Measurements from ENCODE around the gene CISTR.

DNA sequence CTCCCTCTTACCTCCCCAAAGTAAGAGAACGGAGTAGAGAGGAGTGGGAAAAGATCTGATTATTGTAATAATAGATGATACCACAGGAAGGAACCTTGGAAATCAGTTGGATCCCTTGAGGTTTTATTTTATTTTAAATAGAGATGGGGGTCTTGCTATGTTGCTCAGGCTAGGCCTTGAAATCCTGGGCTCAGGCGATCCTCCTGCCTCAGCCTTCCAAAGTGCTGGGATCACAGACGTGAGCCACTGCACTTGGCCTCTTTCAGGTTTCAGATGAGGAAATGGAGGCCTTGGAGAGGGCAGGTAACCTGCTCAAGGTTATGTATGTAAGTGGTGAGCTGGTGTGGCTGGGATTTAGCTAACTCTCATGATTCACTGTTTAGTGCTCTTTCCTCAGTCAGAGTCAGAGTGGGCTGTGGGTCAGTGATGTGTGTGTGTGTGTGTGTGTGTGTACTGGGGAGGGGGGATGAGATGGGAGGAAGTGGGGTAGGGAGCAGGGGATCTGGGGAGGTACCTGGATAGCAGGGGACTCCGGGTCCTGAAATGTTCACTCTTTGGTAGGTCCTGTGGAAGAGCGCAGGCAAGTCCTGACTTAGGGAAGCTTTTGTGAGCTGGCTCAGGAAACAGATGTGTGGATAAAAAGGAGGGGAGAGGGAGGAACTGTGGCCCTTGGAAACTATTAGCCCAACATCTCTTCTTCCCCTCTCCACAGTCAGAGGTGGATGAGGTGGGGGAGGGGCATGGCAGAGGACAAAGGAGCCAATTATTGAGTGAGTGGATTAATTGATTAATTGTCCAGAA is 4.7 kb upstream of the CISTR start:
- TF ChIP-seq EZH2 (IDR thresholded peaks at IDR 0.05; ENCODE audit: borderline replicate concordance, low read length): no peak
- TF ChIP-seq, protein P1, sequence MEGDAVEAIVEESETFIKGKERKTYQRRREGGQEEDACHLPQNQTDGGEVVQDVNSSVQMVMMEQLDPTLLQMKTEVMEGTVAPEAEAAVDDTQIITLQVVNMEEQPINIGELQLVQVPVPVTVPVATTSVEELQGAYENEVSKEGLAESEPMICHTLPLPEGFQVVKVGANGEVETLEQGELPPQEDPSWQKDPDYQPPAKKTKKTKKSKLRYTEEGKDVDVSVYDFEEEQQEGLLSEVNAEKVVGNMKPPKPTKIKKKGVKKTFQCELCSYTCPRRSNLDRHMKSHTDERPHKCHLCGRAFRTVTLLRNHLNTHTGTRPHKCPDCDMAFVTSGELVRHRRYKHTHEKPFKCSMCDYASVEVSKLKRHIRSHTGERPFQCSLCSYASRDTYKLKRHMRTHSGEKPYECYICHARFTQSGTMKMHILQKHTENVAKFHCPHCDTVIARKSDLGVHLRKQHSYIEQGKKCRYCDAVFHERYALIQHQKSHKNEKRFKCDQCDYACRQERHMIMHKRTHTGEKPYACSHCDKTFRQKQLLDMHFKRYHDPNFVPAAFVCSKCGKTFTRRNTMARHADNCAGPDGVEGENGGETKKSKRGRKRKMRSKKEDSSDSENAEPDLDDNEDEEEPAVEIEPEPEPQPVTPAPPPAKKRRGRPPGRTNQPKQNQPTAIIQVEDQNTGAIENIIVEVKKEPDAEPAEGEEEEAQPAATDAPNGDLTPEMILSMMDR (IDR thresholded peaks at IDR 0.05; ENCODE audit: low read length): no peak
